ENCODE data around the gene CAMSAP1. TPM values are rescaled to one million over a fixed set of nuclear protein-coding genes. Genes with fewer than 3 reads are reported as not detected.

Gene CAMSAP1
- total RNA-seq, 2 experiments from 2014 or later = 20.2 to 27.0 TPM

DNA sequence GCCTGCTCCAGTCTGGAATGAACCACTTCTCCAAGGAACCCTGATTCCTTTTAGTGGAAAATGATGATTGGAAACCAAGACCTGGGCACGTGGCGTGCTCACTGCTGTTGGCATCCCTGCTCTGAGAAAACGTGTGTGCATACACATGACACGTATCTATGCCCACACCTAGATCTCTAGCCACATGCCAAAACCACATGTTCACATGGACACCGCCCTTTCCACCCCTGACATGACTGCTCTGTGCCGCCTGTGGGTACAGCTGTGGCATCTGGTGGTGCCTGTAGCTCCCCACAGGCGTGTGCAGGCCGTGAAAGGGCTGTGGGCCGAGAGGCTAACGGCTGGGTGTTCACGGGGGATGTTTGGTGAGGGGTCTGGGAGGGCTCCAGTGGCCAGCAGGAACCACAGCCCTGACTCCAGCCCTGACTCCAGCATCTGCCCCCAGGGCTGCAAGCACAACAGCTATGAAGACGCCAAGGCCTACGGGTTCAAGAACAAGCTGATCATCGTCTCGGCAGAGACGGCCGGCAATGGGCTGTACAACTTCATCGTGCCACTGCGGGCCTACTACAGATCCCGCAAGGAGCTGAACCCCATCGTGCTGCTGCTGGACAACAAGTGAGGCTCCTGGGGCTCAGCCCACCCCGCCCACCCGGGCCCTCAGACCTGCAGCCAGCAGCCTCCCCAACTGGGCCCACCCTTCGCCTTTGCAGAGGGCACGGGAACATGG lies 130.3 kb downstream of the CAMSAP1 start:
- Mint-ChIP-seq H3K27ac (no peak overlapping the region), H3K27me3 (no peaks in the 10 kb centered on the region), H3K4me1 (ENCODE audit: low read depth) (no peaks in the 10 kb centered on the region), H3K4me3 (no peak overlapping the region), H3K9me3 (no peaks in the 10 kb centered on the region), H3K36me3 (ENCODE audit: low read depth) (no peaks in the 10 kb centered on the region)
- intact Hi-C loops (cut with micrococcal nuclease) = no loop called here
- ChIA-PET CTCF (no interaction called here), POLR2A (no interaction called here)
- DNase-seq = no peak
- no peak for ATAC-seq
- TF ChIP-seq, protein P1, sequence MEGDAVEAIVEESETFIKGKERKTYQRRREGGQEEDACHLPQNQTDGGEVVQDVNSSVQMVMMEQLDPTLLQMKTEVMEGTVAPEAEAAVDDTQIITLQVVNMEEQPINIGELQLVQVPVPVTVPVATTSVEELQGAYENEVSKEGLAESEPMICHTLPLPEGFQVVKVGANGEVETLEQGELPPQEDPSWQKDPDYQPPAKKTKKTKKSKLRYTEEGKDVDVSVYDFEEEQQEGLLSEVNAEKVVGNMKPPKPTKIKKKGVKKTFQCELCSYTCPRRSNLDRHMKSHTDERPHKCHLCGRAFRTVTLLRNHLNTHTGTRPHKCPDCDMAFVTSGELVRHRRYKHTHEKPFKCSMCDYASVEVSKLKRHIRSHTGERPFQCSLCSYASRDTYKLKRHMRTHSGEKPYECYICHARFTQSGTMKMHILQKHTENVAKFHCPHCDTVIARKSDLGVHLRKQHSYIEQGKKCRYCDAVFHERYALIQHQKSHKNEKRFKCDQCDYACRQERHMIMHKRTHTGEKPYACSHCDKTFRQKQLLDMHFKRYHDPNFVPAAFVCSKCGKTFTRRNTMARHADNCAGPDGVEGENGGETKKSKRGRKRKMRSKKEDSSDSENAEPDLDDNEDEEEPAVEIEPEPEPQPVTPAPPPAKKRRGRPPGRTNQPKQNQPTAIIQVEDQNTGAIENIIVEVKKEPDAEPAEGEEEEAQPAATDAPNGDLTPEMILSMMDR (IDR thresholded peaks at IDR 0.05) = no peak

DNA sequence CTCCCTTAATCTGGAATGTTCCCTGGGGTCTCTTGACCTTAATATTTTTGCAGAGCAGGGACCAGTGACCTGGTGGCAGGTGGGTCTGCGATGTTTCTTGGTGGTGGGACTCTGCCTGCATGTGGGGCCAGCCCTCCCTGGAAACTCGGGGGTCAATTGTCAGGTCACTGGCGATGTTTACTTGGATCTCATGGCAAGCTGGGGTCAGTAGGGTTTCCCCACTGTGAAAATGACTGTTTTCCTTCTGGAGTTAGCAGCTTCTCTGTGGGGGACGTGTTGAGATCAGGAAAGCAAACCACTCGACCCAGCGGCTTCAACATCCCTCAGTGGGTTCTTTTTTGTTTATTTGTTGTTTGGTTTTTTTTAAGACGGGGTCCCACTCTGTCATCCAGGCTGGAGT lies 131.4 kb downstream of the CAMSAP1 start:
- no peaks in the 10 kb centered on the region for H3K4me1 Mint-ChIP-seq (ENCODE audit: low read depth)
- no peak overlapping the region for H3K4me3 Mint-ChIP-seq
- no peak for ATAC-seq
- no peaks in the 10 kb centered on the region for H3K27me3 Mint-ChIP-seq
- intact Hi-C loops (cut with micrococcal nuclease) = no loop called here
- no peak overlapping the region for H3K27ac Mint-ChIP-seq
- no peaks in the 10 kb centered on the region for H3K9me3 Mint-ChIP-seq
- TF ChIP-seq, protein P1 (IDR thresholded peaks at IDR 0.05) = no peak
- no peak for DNase-seq
- H3K36me3 Mint-ChIP-seq (ENCODE audit: low read depth) = no peaks in the 10 kb centered on the region
- ChIA-PET CTCF (no interaction called here), POLR2A (no interaction called here)

DNA sequence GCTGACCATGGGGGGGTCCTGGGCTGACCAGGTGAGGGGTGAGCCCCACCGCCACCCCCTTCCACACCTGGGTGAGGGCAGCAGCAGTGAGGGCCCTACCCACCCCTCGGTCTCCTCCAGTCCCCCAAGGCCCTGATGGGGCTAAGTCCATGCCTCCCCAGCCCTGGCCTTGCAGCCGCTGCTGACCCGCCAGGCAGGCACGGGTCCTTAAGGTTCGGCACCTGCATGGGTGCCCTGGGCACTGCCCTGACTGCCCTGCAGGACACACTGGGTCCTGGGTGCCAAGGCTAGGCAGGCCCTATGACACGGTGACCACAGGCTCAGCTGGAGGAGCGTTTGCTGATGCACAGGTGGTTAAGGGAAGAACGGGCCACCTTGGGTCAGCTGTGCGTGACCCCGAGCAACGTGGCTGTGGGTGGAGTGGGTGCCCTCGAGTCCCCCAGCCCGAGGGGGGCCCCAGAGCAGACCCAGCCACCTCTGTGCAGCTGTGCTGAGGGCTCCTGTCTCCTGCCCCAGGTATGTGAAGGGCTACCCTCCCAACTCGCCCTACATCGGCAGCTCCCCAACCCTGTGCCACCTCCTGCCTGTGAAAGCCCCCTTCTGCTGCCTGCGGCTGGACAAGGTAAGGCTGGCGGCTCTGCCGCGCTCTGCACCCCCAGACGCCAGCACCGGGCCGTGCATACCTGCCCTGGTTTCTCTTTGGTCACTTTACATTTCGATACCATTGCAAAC lies 132.4 kb downstream of the CAMSAP1 start:
- DNase-seq = no peak

DNA sequence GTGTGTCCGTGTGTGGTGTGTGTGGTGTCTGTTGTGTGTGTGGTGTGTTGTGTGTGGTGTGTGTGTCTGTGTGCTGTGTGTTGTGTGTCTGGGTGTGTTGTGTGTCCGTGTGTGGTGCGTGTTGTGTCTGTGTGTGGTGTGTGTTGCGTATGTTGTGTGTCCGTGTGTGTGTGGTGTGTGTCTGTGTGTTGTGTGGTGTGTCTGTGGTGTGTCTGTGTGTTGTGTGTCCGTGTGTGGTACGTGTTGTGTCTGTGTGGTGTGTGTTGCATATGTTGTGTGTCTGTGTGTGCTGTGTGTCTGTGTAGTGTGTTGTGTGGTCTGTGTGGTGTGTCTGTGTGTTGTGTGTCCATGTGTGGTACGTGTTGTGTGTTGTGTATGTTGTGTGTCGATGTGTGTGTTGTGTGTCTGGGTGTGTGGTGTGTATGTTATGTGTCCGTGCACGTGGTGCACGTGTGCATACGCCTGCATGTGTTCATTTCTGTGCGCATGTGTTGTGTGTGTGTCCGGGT lies 133.1 kb downstream of the CAMSAP1 start:
- H3K4me1 Mint-ChIP-seq (ENCODE audit: low read depth) = no peaks in the 10 kb centered on the region
- no peaks in the 10 kb centered on the region for H3K36me3 Mint-ChIP-seq (ENCODE audit: low read depth)
- ATAC-seq (no peak), DNase-seq (no peak)
- no peaks in the 10 kb centered on the region for H3K9me3 Mint-ChIP-seq
- H3K27ac Mint-ChIP-seq = no peak overlapping the region
- no peaks in the 10 kb centered on the region for H3K27me3 Mint-ChIP-seq
- intact Hi-C loops (cut with micrococcal nuclease) = no loop called here
- CTCF ChIA-PET = no interaction called here
- POLR2A ChIA-PET = no interaction called here
- TF ChIP-seq, protein P1 (IDR thresholded peaks at IDR 0.05) = no peak
- no peak overlapping the region for H3K4me3 Mint-ChIP-seq

More for the DNA sequence above, 132.4 kb downstream of the CAMSAP1 start:
- no peaks in the 10 kb centered on the region for H3K36me3 Mint-ChIP-seq (ENCODE audit: low read depth)
- no peak overlapping the region for H3K27ac Mint-ChIP-seq
- no peaks in the 10 kb centered on the region for H3K9me3 Mint-ChIP-seq
- ChIA-PET POLR2A (no interaction called here), CTCF (no interaction called here)
- H3K27me3 Mint-ChIP-seq = no peaks in the 10 kb centered on the region
- intact Hi-C loops (cut with micrococcal nuclease) = no loop called here
- TF ChIP-seq, protein P1 (IDR thresholded peaks at IDR 0.05) = no peak
- no peaks in the 10 kb centered on the region for H3K4me1 Mint-ChIP-seq (ENCODE audit: low read depth)
- H3K4me3 Mint-ChIP-seq = no peak overlapping the region
- no peak for ATAC-seq

Data from activated CD8-positive, alpha-beta T cell treated with anti-CD3 and anti-CD28 coated beads for 36 hours (primary cell).